Right lobe of liver (tissue), 4 donors: ENCODE results near the gene MRPS31.

Experiments used
- CTCF ChIP-seq, 4 donors: fragments of 200-600 bp in 3 of 4; fragments of 450-650 bp in 1 of 4; IDR thresholded peaks; one replicate each; pipeline versions ENCODE4 v1.5.1 to v1.8.0; 2016 to 2022; ENCODE audit warnings: antibody characterized with exemption in 4 of 4, mild to moderate bottlenecking in 2 of 4
- POLR2A ChIP-seq: fragments of 450-650 bp; IDR thresholded peaks from one replicate; pipeline ENCODE4 v1.6.1; 2017; ENCODE audit warnings: antibody characterized with exemption, mild to moderate bottlenecking
- donor health status: DM: no; HTN: no; CAD: no.
- donor health status: DM: no; HTN: no; CAD: no.
- donor health status: DM: no; HTN: yes; CAD: no.

- TF ChIP-seq CTCF (IDR thresholded peaks at IDR 0.05) (no peak), POLR2A (no peak)
Observed at GRCh38 chr13:40806241-40806640, 35.3 kb upstream of the MRPS31 start.
